Astrocyte (in vitro differentiated cells and primary cell): ENCODE data around the gene HTRA2. TPM values are rescaled to one million over a fixed set of nuclear protein-coding genes. Genes with fewer than 3 reads are reported as not detected.

ENCODE experiments used
- DNase-seq: peaks from one replicate; pipeline ENCODE4 v3.0.0-alpha.2; 2010; ENCODE audit warnings: low read depth
- FAIRE-seq: peaks from 2 replicates; lab custom pipeline; 2011; peaks lifted over from hg19 to GRCh38; lab: Jason Lieb, UNC
- H2AFZ ChIP-seq: 2 replicates; pipeline ENCODE4 v1.6.0; 2012; ENCODE audit warnings: low read depth, low read length, inconsistent platforms
- H3K27ac ChIP-seq: 2 replicates; pipeline ENCODE4 v1.5.1; 2011; ENCODE audit warnings: low read depth, low read length, inconsistent platforms
- H3K27me3 ChIP-seq: 2 replicates; pipeline ENCODE4 v1.6.0; 2011; ENCODE audit warnings: low read length, inconsistent platforms; ENCODE audit not compliant: insufficient read depth
- H3K36me3 ChIP-seq: 2 replicates; pipeline ENCODE4 v1.5.1; 2011; ENCODE audit warnings: low read length, inconsistent platforms; ENCODE audit not compliant: insufficient read depth
- H3K4me1 ChIP-seq: 2 replicates; pipeline ENCODE4 v1.5.1; 2011; ENCODE audit warnings: low read length, inconsistent platforms; ENCODE audit not compliant: insufficient read depth
- H3K4me2 ChIP-seq: 2 replicates; pipeline ENCODE4 v1.6.0; 2012; ENCODE audit warnings: low read length, inconsistent platforms
- H3K4me3 ChIP-seq: 2 replicates; pipeline ENCODE4 v1.5.1; 2011; ENCODE audit warnings: low read depth, mild to moderate bottlenecking, low read length, inconsistent platforms; ENCODE audit not compliant: insufficient read depth
- H3K79me2 ChIP-seq: 2 replicates; pipeline ENCODE4 v1.6.0; 2012; ENCODE audit warnings: mild to moderate bottlenecking, low read length, inconsistent platforms; ENCODE audit not compliant: insufficient read depth
- H3K9ac ChIP-seq: 2 replicates; pipeline ENCODE4 v1.6.0; 2012; ENCODE audit warnings: mild to moderate bottlenecking, low read length, inconsistent platforms
- H3K9me3 ChIP-seq: 2 replicates; pipeline ENCODE4 v1.5.1; 2012; ENCODE audit warnings: low read depth, mild to moderate bottlenecking, low read length, inconsistent platforms; ENCODE audit not compliant: insufficient read depth
- H4K20me1 ChIP-seq: 2 replicates; pipeline ENCODE4 v1.6.0; 2012; ENCODE audit warnings: low read length, inconsistent platforms; ENCODE audit not compliant: insufficient read depth
- H3K27ac Mint-ChIP-seq: one replicate; pipeline ENCODE4 v1.8.0; 2021; ENCODE audit warnings: mild to moderate bottlenecking, mixed read lengths; ENCODE audit not compliant: unreplicated experiment
- H3K27me3 Mint-ChIP-seq: one replicate; pipeline ENCODE4 v1.8.0; 2021; ENCODE audit warnings: low read depth, mixed read lengths; ENCODE audit not compliant: unreplicated experiment
- H3K36me3 Mint-ChIP-seq: one replicate; pipeline ENCODE4 v1.8.0; 2021; ENCODE audit warnings: low read depth, mixed read lengths; ENCODE audit not compliant: unreplicated experiment
- H3K4me1 Mint-ChIP-seq: one replicate; pipeline ENCODE4 v1.8.0; 2021; ENCODE audit warnings: low read depth, mixed read lengths; ENCODE audit not compliant: unreplicated experiment
- H3K4me3 Mint-ChIP-seq: one replicate; pipeline ENCODE4 v1.8.0; 2021; ENCODE audit warnings: mild to moderate bottlenecking, moderate library complexity, mixed read lengths; ENCODE audit not compliant: unreplicated experiment
- H3K9me3 Mint-ChIP-seq: one replicate; pipeline ENCODE4 v1.8.0; 2021; ENCODE audit warnings: mild to moderate bottlenecking, mixed read lengths; ENCODE audit not compliant: unreplicated experiment
- EZH2 ChIP-seq: IDR thresholded peaks from 2 replicates; pipeline ENCODE4 v1.6.1; 2012; ENCODE audit warnings: mild to moderate bottlenecking, low read length, inconsistent platforms; ENCODE audit not compliant: insufficient read depth
- total RNA-seq: library from RNA; stranded (reverse); gene quantifications from 2 replicates; pipeline ENCODE4 v1.2.1, GENCODE V29; 2021
- TF ChIP-seq, protein P1 (sequence below): IDR thresholded peaks from 2 replicates; pipeline ENCODE4 v1.5.1; 2011; ENCODE audit warnings: low read depth, mild to moderate bottlenecking, inconsistent platforms, low read length, moderate library complexity; ENCODE audit not compliant: insufficient read depth

HTRA2 gene
- total RNA-seq, 1 donor from 2014 or later, result 24.4 TPM

DNA sequence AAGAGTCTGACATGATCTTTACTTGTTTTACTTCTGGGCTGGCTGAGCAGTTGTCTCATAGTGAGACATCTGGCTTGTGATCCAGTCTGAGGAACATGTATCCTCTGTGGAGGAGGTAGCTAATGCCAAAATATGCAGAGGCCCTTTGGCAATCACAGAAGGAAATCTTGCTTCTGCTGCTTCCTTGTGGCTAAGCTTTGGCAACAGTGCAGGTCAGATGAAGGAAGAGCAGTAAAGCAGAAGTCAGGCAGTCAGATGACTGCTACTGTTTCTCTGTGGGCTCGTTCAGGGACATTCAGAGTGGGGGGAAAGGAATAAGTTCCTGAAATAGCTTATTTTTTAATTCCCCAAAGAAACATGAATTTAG lies 47.1 kb downstream of the HTRA2 start:
- H3K27me3 Mint-ChIP-seq, result no peaks in the 10 kb centered on the region
- no peak overlapping the region for H3K4me3 Mint-ChIP-seq
- Histone ChIP-seq H3K9ac (no peak overlapping the region), H3K4me1 (peaks cover 19% of the 10 kb centered on the region), H3K4me3 (no peak overlapping the region), H3K9me3 (no peaks in the 10 kb centered on the region), H4K20me1 (no peaks in the 10 kb centered on the region), H2AFZ (peak overlapping the region; percentile 11), H3K36me3 (no peaks in the 10 kb centered on the region), H3K27me3 (no peaks in the 10 kb centered on the region), H3K79me2 (no peaks in the 10 kb centered on the region), H3K4me2 (no peak overlapping the region), H3K27ac (no peak overlapping the region)
- H3K36me3 Mint-ChIP-seq, result peaks cover 1% of the 10 kb centered on the region
- H3K9me3 Mint-ChIP-seq, result no peaks in the 10 kb centered on the region
- TF ChIP-seq, protein P1, sequence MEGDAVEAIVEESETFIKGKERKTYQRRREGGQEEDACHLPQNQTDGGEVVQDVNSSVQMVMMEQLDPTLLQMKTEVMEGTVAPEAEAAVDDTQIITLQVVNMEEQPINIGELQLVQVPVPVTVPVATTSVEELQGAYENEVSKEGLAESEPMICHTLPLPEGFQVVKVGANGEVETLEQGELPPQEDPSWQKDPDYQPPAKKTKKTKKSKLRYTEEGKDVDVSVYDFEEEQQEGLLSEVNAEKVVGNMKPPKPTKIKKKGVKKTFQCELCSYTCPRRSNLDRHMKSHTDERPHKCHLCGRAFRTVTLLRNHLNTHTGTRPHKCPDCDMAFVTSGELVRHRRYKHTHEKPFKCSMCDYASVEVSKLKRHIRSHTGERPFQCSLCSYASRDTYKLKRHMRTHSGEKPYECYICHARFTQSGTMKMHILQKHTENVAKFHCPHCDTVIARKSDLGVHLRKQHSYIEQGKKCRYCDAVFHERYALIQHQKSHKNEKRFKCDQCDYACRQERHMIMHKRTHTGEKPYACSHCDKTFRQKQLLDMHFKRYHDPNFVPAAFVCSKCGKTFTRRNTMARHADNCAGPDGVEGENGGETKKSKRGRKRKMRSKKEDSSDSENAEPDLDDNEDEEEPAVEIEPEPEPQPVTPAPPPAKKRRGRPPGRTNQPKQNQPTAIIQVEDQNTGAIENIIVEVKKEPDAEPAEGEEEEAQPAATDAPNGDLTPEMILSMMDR, result no peak
- no peak for TF ChIP-seq EZH2
- FAIRE-seq (peak; percentile 54), DNase-seq (peak; percentile 85)
- H3K27ac Mint-ChIP-seq, result no peak overlapping the region
- peaks cover 13% of the 10 kb centered on the region for H3K4me1 Mint-ChIP-seq

DNA sequence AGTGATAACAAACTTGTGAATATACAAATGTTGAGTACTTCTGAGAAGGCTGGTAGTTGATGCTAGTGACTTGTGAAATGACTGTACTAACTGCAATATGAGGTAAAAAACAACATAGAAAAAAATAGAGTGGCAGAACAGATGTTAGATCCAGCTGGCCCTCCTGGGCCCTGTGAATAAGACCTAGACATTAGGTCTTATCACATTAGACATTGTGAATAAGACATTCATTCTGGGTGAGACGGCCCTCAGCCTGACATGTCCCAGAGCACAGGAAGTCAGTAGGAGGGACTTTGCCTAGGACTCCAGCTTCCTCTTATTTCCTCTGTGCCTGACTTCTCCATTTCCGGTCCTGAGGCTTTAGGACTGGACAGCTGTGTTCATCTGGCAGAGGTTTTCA lies 47.7 kb downstream of the HTRA2 start:
- H3K27ac ChIP-seq, result no peak overlapping the region

DNA sequence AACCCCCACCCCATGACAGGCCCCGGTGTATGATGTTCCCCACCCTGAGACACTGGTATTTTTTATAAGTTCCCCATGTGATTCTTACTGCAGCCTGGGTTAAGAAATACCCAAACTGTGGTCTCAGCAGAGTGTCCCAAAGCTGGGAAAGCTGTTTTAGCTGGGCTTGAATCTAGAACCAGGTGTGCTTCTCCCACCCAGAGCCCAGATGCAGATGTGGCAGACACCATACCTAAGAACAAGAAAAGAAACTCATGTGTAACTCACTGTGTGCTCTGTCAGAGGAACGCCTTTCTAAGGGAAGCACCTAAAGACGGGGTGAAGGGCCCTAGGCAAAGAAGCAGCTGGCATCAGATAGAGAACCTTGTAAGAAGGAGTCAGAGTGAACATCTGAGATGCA lies 48.7 kb downstream of the HTRA2 start:
- Histone ChIP-seq H3K27ac (no peak overlapping the region), H3K36me3 (no peaks in the 10 kb centered on the region), H3K4me1 (peaks cover 23% of the 10 kb centered on the region), H2AFZ (no peak overlapping the region), H3K4me3 (no peak overlapping the region), H3K4me2 (no peak overlapping the region), H3K27me3 (no peaks in the 10 kb centered on the region), H3K9ac (no peak overlapping the region), H3K79me2 (no peaks in the 10 kb centered on the region), H4K20me1 (no peaks in the 10 kb centered on the region), H3K9me3 (no peaks in the 10 kb centered on the region)
- Mint-ChIP-seq H3K4me1 (peaks cover 16% of the 10 kb centered on the region), H3K27me3 (no peaks in the 10 kb centered on the region), H3K9me3 (no peaks in the 10 kb centered on the region), H3K27ac (no peak overlapping the region), H3K36me3 (peaks cover 1% of the 10 kb centered on the region), H3K4me3 (no peak overlapping the region)
- TF ChIP-seq, protein P1, result no peak
- TF ChIP-seq EZH2, result no peak
- no peak for FAIRE-seq
- DNase-seq, result no peak

More for the DNA sequence above, 47.7 kb downstream of the HTRA2 start:
- Histone ChIP-seq H3K9ac (no peak overlapping the region), H3K4me2 (no peak overlapping the region), H3K36me3 (no peaks in the 10 kb centered on the region), H3K4me1 (peaks cover 19% of the 10 kb centered on the region), H3K9me3 (no peaks in the 10 kb centered on the region), H3K27me3 (no peaks in the 10 kb centered on the region), H4K20me1 (no peaks in the 10 kb centered on the region), H3K4me3 (no peak overlapping the region), H2AFZ (peak overlapping the region; percentile 53), H3K79me2 (no peaks in the 10 kb centered on the region)
- no peak overlapping the region for H3K4me3 Mint-ChIP-seq
- no peaks in the 10 kb centered on the region for H3K9me3 Mint-ChIP-seq
- no peak overlapping the region for H3K27ac Mint-ChIP-seq
- H3K27me3 Mint-ChIP-seq, result no peaks in the 10 kb centered on the region
- peaks cover 13% of the 10 kb centered on the region for H3K4me1 Mint-ChIP-seq
- DNase-seq, result no peak
- TF ChIP-seq, protein P1, result no peak
- no peak for TF ChIP-seq EZH2
- FAIRE-seq, result no peak
- H3K36me3 Mint-ChIP-seq, result peaks cover 1% of the 10 kb centered on the region
